Measurements from ENCODE around the gene MSGN1.
A peak's percentile ranks its signal among the peaks of the same experiment; 100 is the strongest.

The MSGN1 gene, protein sequence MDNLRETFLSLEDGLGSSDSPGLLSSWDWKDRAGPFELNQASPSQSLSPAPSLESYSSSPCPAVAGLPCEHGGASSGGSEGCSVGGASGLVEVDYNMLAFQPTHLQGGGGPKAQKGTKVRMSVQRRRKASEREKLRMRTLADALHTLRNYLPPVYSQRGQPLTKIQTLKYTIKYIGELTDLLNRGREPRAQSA

DNA sequence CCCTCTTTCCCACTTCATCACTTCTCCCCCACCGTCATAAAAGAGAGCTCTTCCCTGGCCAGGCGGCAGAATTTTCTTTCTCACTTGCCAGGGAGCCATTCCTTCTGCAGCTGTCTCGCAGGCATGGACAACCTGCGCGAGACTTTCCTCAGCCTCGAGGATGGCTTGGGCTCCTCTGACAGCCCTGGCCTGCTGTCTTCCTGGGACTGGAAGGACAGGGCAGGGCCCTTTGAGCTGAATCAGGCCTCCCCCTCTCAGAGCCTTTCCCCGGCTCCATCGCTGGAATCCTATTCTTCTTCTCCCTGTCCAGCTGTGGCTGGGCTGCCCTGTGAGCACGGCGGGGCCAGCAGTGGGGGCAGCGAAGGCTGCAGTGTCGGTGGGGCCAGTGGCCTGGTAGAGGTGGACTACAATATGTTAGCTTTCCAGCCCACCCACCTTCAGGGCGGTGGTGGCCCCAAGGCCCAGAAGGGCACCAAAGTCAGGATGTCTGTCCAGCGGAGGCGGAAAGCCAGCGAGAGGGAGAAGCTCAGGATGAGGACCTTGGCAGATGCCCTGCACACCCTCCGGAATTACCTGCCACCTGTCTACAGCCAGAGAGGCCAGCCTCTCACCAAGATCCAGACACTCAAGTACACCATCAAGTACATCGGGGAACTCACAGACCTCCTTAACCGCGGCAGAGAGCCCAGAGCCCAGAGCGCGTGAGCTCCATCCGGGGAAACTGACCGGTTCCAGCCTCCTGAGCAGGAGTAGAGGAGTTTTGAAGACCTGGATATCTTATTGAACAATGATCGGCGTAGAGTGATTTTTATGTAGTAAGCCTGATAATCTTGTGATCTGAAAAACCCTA is at the start of gene MSGN1:
TSS of gene MSGN1 (plus strand) at position 65 of the 850 bp plus-strand sequence. CDS start at position 124, 59 bp downstream.
- no peak for DNase-seq
- intact Hi-C loops (cut with DNase I) = no loop called here

DNA sequence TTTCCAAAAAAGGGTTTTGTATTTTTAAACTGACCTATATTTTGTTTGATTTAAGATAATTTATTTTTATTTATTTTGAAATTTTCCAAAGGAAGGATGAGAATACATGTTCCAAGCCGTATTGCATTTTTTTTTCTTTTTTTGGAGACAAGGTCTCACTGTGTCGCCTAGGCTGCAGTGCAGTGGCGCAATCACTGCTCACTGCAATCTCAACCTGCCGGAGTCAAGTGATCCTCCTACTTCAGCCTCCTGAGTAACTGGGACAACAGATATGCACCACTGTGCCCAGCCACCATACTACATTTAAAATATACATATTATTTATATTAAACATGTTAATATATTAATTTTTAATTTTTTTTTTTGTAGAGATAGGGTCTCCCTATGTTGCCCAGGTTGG is 47.4 kb upstream of the MSGN1 start:
- intact Hi-C loops (cut with DNase I) = no loop called here

DNA sequence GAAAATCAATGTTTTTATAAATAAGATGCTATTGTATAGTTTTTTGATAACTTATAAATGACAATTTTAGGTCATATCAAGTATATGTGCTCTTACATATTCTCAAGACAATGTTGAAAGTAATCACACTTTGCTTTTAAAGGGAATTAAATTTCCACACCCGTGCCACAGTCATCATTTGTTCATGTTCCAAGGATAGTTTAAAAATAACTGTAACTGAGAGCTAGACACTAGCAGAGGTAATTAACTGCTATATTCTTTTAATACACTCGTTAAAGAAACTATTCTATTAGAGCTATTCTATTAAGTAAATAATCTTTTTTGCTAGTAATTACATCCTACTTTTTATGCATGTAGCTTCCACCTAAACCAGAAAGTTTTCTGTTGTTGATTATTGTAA is 44.3 kb upstream of the MSGN1 start:
- DNase-seq = no peak
- intact Hi-C loops (cut with DNase I) = no loop called here

More for the DNA sequence above, 47.4 kb upstream of the MSGN1 start:
- no peak for DNase-seq

DNA sequence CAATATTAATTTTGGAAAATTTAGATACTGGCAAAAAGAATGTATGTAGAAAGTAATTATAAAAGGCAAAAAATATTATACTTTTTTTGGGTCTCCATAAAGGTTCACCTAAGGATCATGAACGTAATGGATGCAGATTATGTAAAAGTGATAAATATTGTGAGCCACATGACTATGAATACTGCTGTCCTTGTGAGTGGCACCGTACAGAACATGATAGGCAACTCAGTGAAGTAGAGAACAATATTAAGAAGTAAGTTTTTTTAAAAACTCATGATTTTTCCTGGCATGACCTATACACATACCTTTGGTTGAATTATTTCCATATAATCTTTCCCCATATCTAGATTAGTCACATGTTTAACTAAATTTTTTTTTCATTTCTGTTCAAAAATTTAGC is 43.7 kb upstream of the MSGN1 start:
- intact Hi-C loops (cut with DNase I) = no loop called here
- DNase-seq = no peak

DNA sequence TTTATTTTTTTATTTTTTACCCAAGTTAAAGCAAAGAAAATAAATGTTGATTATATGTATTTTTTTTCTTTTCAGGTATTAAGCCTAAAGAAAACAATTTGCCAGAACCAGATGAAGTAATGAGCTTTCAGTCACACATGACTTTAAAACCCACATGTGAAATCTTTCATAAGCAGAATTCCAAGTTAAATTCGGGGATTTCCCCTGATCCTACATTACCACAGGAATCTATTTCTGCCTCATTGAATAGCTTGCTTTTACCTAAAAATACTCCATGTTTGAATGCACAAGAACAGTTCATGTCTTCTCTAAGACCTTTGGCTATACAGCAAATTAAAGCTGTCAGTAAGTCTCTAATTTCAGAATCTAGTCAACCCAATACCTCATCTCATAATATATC is 35.7 kb upstream of the MSGN1 start:
- intact Hi-C loops (cut with DNase I) = no loop called here
- DNase-seq = no peak

DNA sequence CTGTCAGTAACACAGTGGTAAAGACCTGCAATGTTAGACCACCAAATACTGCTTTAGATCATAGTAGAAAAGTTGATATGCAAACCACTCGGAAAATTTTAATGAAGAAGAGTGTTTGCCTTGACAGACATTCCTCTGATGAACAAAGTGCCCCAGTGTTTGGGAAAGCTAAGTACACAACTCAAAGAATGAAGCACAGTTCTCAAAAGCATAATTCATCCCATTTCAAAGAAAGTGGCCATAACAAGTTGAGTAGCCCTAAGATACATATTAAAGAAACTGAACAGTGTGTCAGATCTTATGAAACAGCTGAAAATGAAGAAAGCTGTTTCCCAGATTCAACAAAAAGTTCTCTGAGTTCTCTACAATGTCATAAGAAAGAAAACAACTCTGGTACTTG is 34.8 kb upstream of the MSGN1 start:
- intact Hi-C loops (cut with DNase I) = no loop called here
- DNase-seq = no peak

DNA sequence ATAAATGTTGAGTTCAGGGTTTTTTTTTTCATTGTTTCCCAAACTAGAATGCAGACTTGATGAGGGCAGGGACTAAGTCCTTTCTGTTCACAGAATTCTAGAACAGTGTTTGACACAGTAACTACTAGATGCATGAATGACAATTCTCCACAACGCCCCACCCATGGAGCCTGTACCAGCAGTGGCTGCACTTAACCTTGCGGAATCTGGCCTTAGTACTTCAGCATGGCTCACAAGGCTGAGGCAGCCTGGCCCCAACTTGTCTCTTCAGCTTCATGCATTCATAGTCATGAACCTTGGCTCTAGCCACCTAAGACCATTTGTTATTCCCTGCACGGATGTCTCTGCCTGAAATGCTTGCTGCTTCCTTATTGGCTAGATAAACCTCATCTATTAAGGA is 29.5 kb upstream of the MSGN1 start:
- peak in 1 of 42 donors; percentile 28 for DNase-seq
- intact Hi-C loops (cut with DNase I) = no loop called here

DNA sequence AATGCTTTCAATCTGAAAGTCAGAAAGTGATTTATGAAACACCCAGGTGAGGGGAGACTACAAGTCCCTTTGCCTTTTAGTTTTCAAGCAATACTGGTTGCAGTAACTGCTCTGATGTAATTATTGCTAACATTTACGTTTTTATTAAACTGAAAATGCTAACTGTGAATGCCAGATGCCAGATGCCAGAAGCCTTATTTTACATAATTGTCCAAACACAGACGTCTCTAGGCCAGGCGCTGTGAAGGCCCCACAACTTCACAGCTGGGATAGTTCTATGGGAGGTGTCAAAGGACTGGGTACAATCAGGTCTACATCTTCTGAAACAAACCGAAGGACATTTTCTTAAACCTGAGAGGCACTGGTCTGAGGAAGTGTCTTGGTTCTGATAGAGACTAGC is 27.5 kb upstream of the MSGN1 start:
- intact Hi-C loops (cut with DNase I) = no loop called here
- DNase-seq = no peak

DNA sequence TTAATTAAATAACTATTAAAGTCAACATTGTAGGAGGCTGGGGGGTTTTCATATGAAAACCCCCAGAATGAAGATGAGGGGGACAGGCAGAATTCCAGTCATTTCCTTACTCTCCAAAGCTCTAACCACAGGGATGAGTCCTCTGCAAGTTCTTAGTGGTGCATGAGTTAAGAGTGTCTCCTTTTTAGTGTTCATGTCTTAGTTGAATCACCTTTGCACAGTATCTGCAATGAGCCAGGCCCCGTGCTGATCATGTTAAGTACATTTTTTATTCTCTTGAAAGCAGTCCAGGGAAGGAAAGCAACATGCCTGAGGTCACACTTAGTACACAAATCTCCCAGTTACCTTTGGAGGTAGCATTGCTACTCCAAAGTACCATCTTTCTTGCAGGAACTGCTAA is 25.7 kb upstream of the MSGN1 start:
- DNase-seq = no peak
- intact Hi-C loops (cut with DNase I) = no loop called here

DNA sequence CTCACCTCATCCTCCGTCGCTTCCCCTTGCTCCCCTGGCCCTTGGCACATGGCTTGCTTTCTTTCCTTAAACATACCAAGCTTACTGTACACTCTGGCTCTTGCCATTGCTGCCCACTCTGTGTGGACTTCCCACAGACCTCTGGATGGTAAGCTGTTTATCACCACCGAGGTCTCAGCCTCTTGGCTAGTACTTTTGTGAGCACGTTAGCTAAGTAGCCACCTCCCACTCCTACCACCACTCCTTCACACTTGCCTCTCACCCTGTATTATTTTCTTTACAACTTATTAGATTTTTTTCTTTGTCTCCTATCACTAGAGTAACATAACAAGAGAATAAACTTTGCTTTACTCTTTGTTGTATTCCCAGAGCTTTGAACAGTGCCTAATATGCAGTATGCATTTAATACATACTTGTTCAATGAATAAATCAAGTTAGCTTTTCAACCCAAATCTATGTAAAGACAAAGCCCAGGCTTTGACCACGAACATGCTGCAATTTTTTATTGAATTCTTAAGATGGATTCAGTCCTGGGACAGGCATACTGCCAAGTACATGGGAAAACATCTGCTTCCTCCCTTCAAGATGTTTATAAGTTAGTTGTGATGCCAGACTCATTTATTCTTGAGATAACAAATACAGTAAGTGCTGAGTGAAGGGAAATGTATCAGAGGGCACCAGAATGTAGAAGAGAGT is 25.0 kb upstream of the MSGN1 start:
- intact Hi-C loops (cut with DNase I) = no loop called here
- DNase-seq = no peak

DNA sequence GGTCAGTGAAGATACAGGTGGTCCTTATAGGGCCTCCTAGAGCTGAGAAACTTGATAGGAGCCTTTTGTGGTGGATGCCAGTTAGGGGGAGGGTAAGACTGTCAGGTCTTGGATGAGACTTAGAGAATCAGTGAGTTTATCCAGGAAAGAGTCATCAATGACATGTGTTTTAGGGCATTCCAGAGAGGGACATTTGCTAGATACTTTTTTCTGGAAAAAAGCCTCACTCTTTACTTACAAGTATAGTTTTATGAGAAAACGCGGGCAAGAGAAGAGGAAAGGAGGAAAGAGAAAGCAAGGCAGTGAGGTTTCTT is 24.5 kb upstream of the MSGN1 start:
- intact Hi-C loops (cut with DNase I) = no loop called here
- no peak for DNase-seq

DNA sequence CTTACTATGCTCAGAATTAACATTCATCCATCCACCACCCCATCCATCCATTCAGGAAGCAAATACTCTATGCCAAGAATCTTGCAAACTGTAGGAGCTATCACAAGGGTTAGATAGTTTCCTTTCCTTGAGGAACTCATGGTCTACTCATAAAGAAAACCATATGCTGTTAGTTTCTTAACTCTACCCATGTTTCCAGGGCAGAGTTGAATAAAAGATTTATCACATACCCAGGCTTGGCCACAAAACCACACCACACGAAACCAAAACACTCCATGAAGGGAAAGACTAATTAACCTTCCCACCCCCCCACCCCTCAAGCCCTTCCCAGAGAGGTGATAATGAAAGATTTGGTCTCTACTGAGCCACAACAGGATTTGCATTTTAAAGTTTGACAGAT is 23.7 kb upstream of the MSGN1 start:
- intact Hi-C loops (cut with DNase I) = no loop called here
- DNase-seq = no peak

DNA sequence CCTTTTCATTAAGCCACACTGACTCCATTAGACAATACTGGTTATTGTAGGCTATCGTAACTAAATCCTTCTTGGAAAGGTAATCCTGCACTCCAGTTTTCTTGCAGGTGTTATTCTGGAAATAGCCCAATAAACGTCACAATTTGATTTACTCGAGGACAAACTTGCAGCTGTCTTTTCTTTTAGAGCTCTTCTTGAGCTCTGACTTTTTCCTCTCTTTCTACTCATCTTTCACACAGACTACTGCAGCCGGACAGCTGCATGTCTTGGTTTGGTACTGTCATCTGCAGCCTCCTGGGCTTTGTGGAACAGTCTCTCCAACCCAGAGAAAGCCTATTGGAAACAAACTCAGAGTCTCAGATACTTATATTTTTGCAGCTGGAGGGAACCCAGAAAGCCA is 23.0 kb upstream of the MSGN1 start:
- intact Hi-C loops (cut with DNase I) = no loop called here
- DNase-seq = no peak

DNA sequence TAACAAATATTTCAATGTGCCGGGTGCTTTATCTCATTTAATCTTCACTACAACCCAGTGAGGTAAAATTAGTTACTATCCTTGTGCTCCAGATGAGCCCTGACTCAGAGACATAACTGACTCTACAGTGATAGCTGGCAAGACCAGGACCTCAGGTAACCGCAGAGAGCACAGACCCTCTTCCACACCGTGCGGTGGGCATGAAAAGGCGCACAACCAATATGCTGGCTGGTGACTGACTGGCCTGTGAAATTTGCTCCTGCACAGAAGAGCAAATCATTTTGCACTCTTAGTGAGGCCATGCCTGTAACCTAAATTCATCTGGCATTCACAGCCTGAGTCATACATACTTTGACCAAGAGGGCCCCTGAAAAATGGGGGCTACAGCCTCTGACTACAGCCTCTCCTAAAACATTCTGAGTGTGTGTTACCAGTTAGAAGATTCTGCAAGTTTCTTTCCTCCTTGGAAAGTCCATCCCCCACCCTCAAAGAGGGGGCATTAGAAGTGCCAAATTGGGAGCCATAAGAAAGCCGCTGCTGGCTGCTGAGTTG is 22.4 kb upstream of the MSGN1 start:
- intact Hi-C loops (cut with DNase I) = no loop called here
- no peak for DNase-seq

DNA sequence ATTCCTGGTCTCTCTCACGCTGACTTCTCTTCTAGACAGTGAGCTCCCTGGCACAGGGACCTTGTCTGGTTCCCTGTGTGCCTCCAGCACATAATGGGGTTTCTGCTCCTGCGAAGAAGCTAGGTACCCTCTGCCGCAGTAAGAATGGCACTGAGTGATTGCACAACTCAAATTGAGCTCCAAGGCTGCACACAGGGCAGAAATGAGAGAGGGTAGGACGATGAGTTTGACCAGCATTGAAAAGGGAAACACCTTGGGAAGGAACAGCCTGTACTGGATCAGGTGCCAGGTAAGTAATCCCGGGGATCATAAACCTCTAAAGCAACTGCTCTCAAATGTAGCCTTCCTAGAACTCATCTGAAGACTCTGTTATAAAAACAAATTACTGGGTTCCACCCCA is 21.0 kb upstream of the MSGN1 start:
- intact Hi-C loops (cut with DNase I) = no loop called here
- DNase-seq = no peak

DNA sequence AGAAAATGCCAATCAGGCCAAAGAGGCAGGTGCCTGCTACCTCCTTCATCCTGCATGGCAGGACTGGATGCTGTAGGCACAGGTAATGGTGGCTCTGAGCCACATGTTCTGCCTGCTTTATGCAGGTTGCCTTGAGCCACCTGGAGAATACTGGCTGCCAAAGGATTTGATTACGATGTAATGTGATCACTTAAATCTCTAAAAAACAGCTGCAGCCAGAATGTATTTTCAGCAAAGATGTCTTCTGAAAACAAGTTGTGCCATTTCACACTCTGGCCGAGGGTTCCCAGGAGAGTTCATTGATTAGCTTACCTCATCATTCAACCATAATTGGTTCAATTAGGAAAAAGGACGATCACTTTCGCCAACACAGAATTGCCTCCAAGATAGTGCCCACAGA is 17.9 kb upstream of the MSGN1 start:
- intact Hi-C loops (cut with DNase I) = no loop called here
- peak in 1 of 42 donors; percentile 17 for DNase-seq

DNA sequence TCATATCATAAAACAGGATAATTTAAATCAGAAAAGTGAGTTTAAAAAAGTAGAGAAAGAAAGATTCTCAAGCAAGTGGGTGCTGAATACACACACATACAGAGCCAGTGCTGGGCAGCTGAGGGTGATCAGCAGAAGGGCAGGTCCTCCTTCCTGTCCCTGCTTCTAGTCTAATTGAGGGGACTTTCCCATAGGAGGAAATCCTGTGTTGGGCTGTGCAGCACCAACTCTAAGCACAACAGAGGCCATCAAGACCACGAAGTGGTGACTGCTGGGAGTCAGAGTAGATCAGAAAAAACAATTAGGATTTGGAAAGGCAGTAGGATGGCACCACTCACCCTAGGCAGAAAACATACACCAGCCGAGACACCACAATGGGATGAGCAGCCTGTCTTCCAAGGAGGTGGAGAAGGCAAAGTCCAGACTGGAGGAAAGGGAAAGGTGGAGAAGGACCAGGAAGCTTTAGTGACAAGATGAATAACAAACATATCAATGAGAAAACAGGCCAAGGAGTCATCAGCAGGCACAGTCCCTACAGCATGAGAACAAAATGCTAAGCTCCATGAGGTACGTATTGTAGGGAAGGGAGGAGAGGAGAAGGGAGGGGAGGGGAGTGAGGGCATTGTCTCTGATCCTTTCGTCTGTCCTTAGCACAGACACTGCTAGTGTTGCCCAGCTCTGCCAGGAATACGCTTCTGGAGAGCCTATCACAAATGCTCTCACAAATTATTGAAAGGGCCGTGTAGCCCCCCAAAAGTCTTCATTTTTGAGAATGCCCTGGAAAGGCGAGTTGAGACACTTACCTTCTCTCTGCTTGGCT is 16.7 kb upstream of the MSGN1 start:
- intact Hi-C loops (cut with DNase I) = no loop called here
- peak in 2 of 42 donors; percentile 8 to 22 for DNase-seq

DNA sequence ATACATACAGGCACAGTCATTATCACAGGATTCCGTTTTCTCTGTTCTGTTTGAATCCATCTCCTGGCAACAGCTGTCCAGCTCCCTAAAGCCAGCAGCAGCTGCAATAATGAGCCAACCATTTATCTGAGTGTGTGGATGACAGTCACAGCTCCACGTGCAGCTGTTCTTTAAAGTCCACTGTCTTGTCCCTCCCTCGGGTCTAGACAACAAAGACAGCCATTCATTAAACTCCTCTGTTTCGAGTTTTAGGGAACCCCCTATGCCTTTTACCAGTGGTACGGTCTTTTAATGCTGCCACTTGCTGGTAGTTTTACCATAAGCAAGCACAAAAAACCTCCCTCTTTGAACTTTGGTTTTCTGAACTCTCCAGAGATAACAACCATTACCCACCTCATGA is 16.0 kb upstream of the MSGN1 start:
- intact Hi-C loops (cut with DNase I) = no loop called here
- DNase-seq = peak in 21 of 42 donors; percentile 4 to 59 (median 23)

DNA sequence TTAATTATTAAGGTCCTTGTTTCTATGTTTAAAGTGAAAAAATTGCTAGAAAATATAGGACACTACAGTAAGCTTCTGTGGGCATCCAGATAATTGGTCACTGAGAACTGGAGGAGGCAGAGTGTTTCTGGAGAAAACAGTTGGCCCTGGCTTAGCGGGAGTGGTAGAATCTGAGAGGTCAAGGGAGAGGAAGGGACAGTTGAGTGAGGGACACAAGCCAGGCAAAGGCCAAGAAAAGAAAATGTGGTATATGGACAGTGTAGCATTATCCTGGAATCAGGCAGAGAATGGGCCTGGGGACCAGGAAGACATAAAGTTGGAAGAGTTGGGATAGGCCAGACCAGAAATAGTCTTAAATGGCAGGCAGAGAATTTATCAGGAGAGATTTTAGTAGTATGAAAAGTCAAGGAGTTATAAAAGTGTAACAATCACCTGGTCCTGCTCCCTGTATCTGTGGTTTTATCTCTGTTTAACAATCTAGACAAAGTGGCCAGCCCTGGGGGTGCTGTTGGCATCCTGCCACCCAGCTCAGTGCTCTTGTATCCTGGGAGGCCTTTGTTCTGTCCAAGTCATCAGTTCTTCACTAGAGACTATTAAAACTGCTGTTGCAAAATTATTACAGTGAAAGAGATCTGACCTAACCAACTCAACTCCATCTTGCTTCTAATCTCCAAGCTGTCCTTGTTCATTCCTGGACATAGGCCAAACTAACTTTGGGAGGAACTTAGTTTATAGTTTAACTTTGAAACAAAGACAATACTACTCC is 15.4 kb upstream of the MSGN1 start:
- intact Hi-C loops (cut with DNase I) = no loop called here
- DNase-seq = peak in 1 of 42 donors; percentile 23

All from head of caudate nucleus (tissue), 42 donors.